SK-N-SH (cell line): ENCODE results near the gene ZMYND8. TPM values are rescaled to one million over a fixed set of nuclear protein-coding genes. Genes with fewer than 3 reads are reported as not detected.
"Not testable (repeated sequence)": the region's sequence is repeated elsewhere in the genome, so short reads cannot be mapped to it uniquely, and the experiment has no call there.

Experiments used
- CTCF ChIA-PET: fragments of 300-600, 350-600 bp; formaldehyde crosslinking; extraction: SDS; loops from one replicate; lab custom pipeline; 2021; lab: Yijun Ruan, JAX
- POLR2A ChIA-PET: fragments of 350-600 bp; sonication (Branson Sonifier 250); formaldehyde crosslinking; extraction: SDS; loops from one replicate; lab custom pipeline; 2020; ENCODE audit warnings: antibody characterized with exemption, inconsistent platforms; lab: Yijun Ruan, JAX
- DNase-seq: peaks from one replicate; pipeline ENCODE4 v3.0.0; 2012
- H2AFZ ChIP-seq: fragments of 200-600 bp; sonication (generic); 2 replicates; pipeline ENCODE4 v1.8.1; 2016; ENCODE audit warnings: antibody characterized with exemption, mild to moderate bottlenecking, low read depth
- H3F3A ChIP-seq: fragments of 200-600 bp; sonication (generic); replicated peaks from 2 replicates; pipeline ENCODE3; 2016; ENCODE audit warnings: antibody characterized with exemption, mild to moderate bottlenecking; ENCODE audit not compliant: insufficient read depth
- H3K27ac ChIP-seq, 2 experiments: fragments of 200-500 bp in 1 of 2; fragments of 200-600 bp in 1 of 2; sonication (Bioruptor generic) in 1 of 2; sonication (generic), shearing (Covaris generic) in 1 of 2; 2 replicates each; pipeline versions ENCODE4 v1.5.1 to v1.6.1; 2014 to 2016; ENCODE audit warnings: low read depth in 2 of 2, inconsistent platforms in 1 of 2, low read length in 1 of 2, mild to moderate bottlenecking in 1 of 2, mixed read lengths in 1 of 2
- H3K27me3 ChIP-seq: fragments of 200-600 bp; sonication (generic), shearing (Covaris generic); 2 replicates; pipeline ENCODE4 v1.6.1; 2016; ENCODE audit warnings: mixed run types; ENCODE audit not compliant: insufficient read depth
- H3K36me3 ChIP-seq, 2 experiments: fragments of 200-500 bp in 1 of 2; fragments of 200-600 bp in 1 of 2; sonication (Bioruptor generic) in 1 of 2; sonication (generic) in 1 of 2; replicated peaks in 1 of 2; 2 replicates each; pipeline versions ENCODE3 to v1.5.1; 2014 to 2016; ENCODE audit warnings: low read length in 1 of 2, mild to moderate bottlenecking in 1 of 2; ENCODE audit not compliant: insufficient read depth in 2 of 2, control insufficient read depth in 1 of 2
- H3K4me1 ChIP-seq, 2 experiments: fragments of 200-500 bp in 1 of 2; fragments of 200-600 bp in 1 of 2; sonication (Bioruptor generic) in 1 of 2; sonication (generic), shearing (Covaris generic) in 1 of 2; 2 replicates each; pipeline versions ENCODE4 v1.5.1 to v1.6.1; 2014 to 2016; ENCODE audit warnings: low read depth in 1 of 2, low read length in 1 of 2, mixed run types in 1 of 2; ENCODE audit not compliant: insufficient read depth in 2 of 2, control insufficient read depth in 1 of 2
- H3K4me2 ChIP-seq: fragments of 200-600 bp; sonication (generic), shearing (Covaris generic); 2 replicates; pipeline ENCODE4 v1.6.1; 2017; ENCODE audit warnings: mixed run types
- H3K4me3 ChIP-seq, 2 experiments: fragments of 200-500 bp in 1 of 2; fragments of 200-600 bp in 1 of 2; sonication (Bioruptor generic) in 1 of 2; sonication (generic), shearing (Covaris generic) in 1 of 2; 2 replicates each; pipeline versions ENCODE4 v1.5.1 to v1.8.1; 2014 to 2016; ENCODE audit warnings: low read depth in 2 of 2, inconsistent platforms in 1 of 2, low read length in 1 of 2, mild to moderate bottlenecking in 1 of 2, mixed read lengths in 1 of 2, moderate library complexity in 1 of 2
- H3K79me2 ChIP-seq: fragments of 200-600 bp; sonication (generic); 2 replicates; pipeline ENCODE4 v1.8.1; 2017; ENCODE audit warnings: mild to moderate bottlenecking; ENCODE audit not compliant: insufficient read depth
- H3K9ac ChIP-seq: fragments of 200-600 bp; sonication (generic); 2 replicates; pipeline ENCODE4 v1.6.1; 2017; ENCODE audit warnings: mixed run types
- H3K9me2 ChIP-seq: fragments of 200-600 bp; sonication (generic); 2 replicates; pipeline ENCODE4 v1.6.1; 2017; ENCODE audit warnings: mixed run types
- H3K9me3 ChIP-seq: fragments of 200-600 bp; sonication (generic); 2 replicates; pipeline ENCODE4 v1.6.1; 2017; ENCODE audit warnings: mixed run types, mild to moderate bottlenecking, moderate library complexity
- H4K20me1 ChIP-seq: fragments of 200-600 bp; sonication (generic); 2 replicates; pipeline ENCODE4 v1.6.1; 2017; ENCODE audit warnings: mild to moderate bottlenecking, mixed run types; ENCODE audit not compliant: insufficient read depth
- EZH2phosphoT487 ChIP-seq: fragments of 200-600 bp; sonication (generic); IDR thresholded peaks from 2 replicates; pipeline ENCODE4 v1.6.1; 2017; ENCODE audit warnings: low read depth, mixed run types, mild to moderate bottlenecking, antibody characterized with exemption, moderate library complexity, borderline replicate concordance
- FOSL2 ChIP-seq: IDR thresholded peaks from 2 replicates; pipeline ENCODE4 v1.4.0; 2012; ENCODE audit warnings: low read depth, mild to moderate bottlenecking, moderate library complexity, borderline replicate concordance
- FOXJ3 ChIP-seq: sonication (generic); formaldehyde crosslinking; IDR thresholded peaks from 2 replicates; pipeline ENCODE4 v1.5.1; 2020; ENCODE audit warnings: mild to moderate bottlenecking, missing genetic modification reagents
- JUND ChIP-seq: IDR thresholded peaks from 2 replicates; pipeline ENCODE4 v1.4.0; 2012
- MAX ChIP-seq: IDR thresholded peaks from 2 replicates; pipeline ENCODE4 v1.4.0; 2012; ENCODE audit warnings: low read depth
- MXI1 ChIP-seq: IDR thresholded peaks from 2 replicates; pipeline ENCODE4 v1.6.1; 2012; ENCODE audit warnings: mild to moderate bottlenecking, low read depth, low read length, improper control_type of control experiment
- NFIC ChIP-seq: IDR thresholded peaks from 2 replicates; pipeline ENCODE4 v1.4.0; 2012; ENCODE audit warnings: borderline replicate concordance
- NRF1 ChIP-seq: IDR thresholded peaks from 2 replicates; pipeline ENCODE4 v1.6.1; 2012; ENCODE audit warnings: low read depth, mild to moderate bottlenecking, low read length
- RAD21 ChIP-seq: IDR thresholded peaks from 2 replicates; pipeline ENCODE4 v1.6.1; 2012; ENCODE audit warnings: mild to moderate bottlenecking, low read length
- REST ChIP-seq: IDR thresholded peaks from 2 replicates; pipeline ENCODE4 v1.6.1; 2012; ENCODE audit warnings: mild to moderate bottlenecking, low read depth, low read length, moderate library complexity
- RXRA ChIP-seq: IDR thresholded peaks from 2 replicates; pipeline ENCODE4 v1.4.0; 2012; ENCODE audit warnings: low read depth, mild to moderate bottlenecking, borderline replicate concordance
- WGBS: methylation state at CpG from one replicate; pipeline ENCODE4 v1.1.6; 2017; ENCODE audit warnings: low lambda C conversion rate; 5-methylcytosine and 5-hydroxymethylcytosine counted together
- polyA plus RNA-seq, 3 experiments: library from polyadenylated mRNA; depleted of rRNA; stranded (reverse); fragments of >200 nt; gene quantifications; 2 replicates each; pipeline ENCODE4 v1.2.3, GENCODE V29; 2012

ZMYND8 gene
- polyA plus RNA-seq, 1 of the 3 experiments (the other 2 are of a cell fraction) = 25.3 TPM

GRCh38 chr20:47290008-47290407, 66.5 kb downstream of the ZMYND8 start:
- peaks cover 0 to under 1% of the 10 kb centered on the region in 2 experiments; a peak in 1 of 4 replicates for H3K4me1 ChIP-seq
- no peak overlapping the region for H3K9ac ChIP-seq
- H3K36me3 ChIP-seq = peaks cover 63 to 90% of the 10 kb centered on the region in 2 experiments
- H3K79me2 ChIP-seq = peaks cover 24% of the 10 kb centered on the region
- H4K20me1 ChIP-seq = no peaks in the 10 kb centered on the region
- no peaks in the 10 kb centered on the region for H3K9me3 ChIP-seq
- TF ChIP-seq NRF1 (no peak), FOXJ3 (CRISPR knock-in tag) (no peak), MXI1 (no peak), REST (no peak), FOSL2 (no peak), RXRA (no peak)
- no peak for DNase-seq
- H3K4me3 ChIP-seq = no peak overlapping the region
- H3K27ac ChIP-seq = no peak overlapping the region
- POLR2A ChIA-PET = no interaction called here
- peaks cover 24% of the 10 kb centered on the region for H3F3A ChIP-seq
- CTCF ChIA-PET = interaction anchor here (0.6 to 1.8 kb wide), 2 partner anchors 16 to 93 kb away, joined by 4 to 7 read pairs; no protein-coding TSS in a partner anchor
- no peaks in the 10 kb centered on the region for H3K9me2 ChIP-seq
- no peaks in the 10 kb centered on the region for H3K27me3 ChIP-seq
- WGBS = 100% methylated on average over 3 of the region's 3 CpGs
- no peak overlapping the region for H3K4me2 ChIP-seq
- no peak overlapping the region for H2AFZ ChIP-seq

GRCh38 chr20:47289096-47289495, 67.4 kb downstream of the ZMYND8 start:
- no peak for TF ChIP-seq NFIC
- no peak for TF ChIP-seq JUND
- no peak for TF ChIP-seq FOSL2
- no peak for TF ChIP-seq REST
- TF ChIP-seq MAX = no peak
- TF ChIP-seq NRF1 = no peak
- no peak for TF ChIP-seq EZH2phosphoT487
- no peak for TF ChIP-seq RAD21
- Histone ChIP-seq H3K79me2 (peaks cover 20% of the 10 kb centered on the region), H3K9me2 (no peaks in the 10 kb centered on the region), H3K9ac (no peak overlapping the region), H3K4me3 (no peak overlapping the region), H3F3A (peaks cover 24% of the 10 kb centered on the region), H2AFZ (no peak overlapping the region), H3K4me1 (peaks cover 0 to 8% of the 10 kb centered on the region in 2 experiments; a peak in 2 of 4 replicates), H4K20me1 (no peaks in the 10 kb centered on the region), H3K36me3 (peaks cover 59 to 90% of the 10 kb centered on the region in 2 experiments), H3K27me3 (no peaks in the 10 kb centered on the region), H3K27ac (no peak overlapping the region), H3K4me2 (no peak overlapping the region), H3K9me3 (no peaks in the 10 kb centered on the region)
- no peak for DNase-seq
- ChIA-PET POLR2A (no interaction called here), CTCF (interaction anchor here (0.6 kb wide), 1 partner anchor 16 kb away, joined by 4 read pairs; no protein-coding TSS in a partner anchor)
- 96% methylated on average over 3 of the region's 3 CpGs for WGBS

- H3K27ac ChIP-seq, H2AFZ ChIP-seq, H3K9ac ChIP-seq, DNase-seq, H4K20me1 ChIP-seq, H3K9me2 ChIP-seq, H3K4me3 ChIP-seq, H3K27me3 ChIP-seq, POLR2A ChIA-PET, H3K9me3 ChIP-seq, H3K4me1 ChIP-seq, H3K4me2 ChIP-seq: not testable (repeated sequence)
- Histone ChIP-seq H3F3A (peaks cover 24% of the 10 kb centered on the region), H3K36me3 (peaks cover 61 to 85% of the 10 kb centered on the region in 2 experiments), H3K79me2 (peaks cover 20% of the 10 kb centered on the region)
- 97% methylated on average over 8 of the region's 8 CpGs for WGBS
- CTCF ChIA-PET = interaction anchor here (2.8 to 3.1 kb wide), 2 partner anchors 15 to 95 kb away, joined by 11 to 14 read pairs; no protein-coding TSS in a partner anchor
These were observed 68.0 kb downstream of the ZMYND8 start for GRCh38 chr20:47288530-47288929.
